ENCODE measurements around the gene TMEM86A. TPM values are rescaled to one million over a fixed set of nuclear protein-coding genes. Genes with fewer than 3 reads are reported as not detected.
A peak's percentile ranks its signal among the peaks of the same experiment; 100 is the strongest.

The TMEM86A gene
- total RNA-seq, 2 experiments from 2014 or later, result 0.25 to 0.42 TPM

DNA sequence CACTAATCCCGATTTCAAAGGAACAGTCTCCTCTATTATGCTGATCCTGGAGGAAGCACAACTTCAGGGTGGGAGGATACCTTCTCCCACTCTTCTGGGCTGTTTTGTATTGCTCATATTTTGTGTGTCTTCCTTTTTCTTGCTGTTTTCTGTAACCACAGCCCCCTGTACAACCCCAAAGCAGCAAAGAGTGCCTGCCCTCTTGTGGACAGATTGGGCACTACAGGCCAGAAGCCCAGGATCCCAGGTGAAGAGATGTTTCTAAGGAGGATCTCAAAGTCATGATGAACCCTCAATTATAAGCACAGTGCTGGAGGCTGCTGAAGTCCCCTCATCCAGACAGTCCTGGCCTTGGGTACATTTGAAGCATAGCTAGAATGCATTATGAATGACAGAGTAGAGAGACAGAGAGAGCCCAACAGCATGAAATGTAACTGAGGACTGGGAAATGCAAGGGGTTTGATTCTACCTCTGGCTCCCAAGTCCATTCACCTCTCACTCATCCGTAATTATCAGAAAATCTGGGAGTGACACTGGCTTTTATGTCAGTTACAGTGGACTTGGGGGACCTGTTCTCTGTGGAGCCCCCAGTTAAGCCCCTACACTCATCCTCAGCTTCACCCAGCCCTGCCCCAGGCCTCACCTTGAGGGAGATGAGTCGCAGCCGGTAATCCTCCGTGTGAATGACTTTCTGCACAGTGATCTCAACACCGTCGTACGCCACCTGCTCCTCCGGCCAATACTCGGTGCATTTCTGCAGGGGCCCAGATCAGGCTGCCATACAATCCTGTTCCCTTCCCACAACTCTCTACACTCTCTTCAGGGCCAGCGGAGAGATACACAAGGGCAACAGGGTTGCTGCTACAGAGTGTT is 33.6 kb downstream of the TMEM86A start:
- H3K4me1 Mint-ChIP-seq, result peaks cover 5% of the 10 kb centered on the region
- no peaks in the 10 kb centered on the region for H3K36me3 Mint-ChIP-seq (ENCODE audit: low read depth)
- no peak overlapping the region for H3K4me3 Mint-ChIP-seq
- no peaks in the 10 kb centered on the region for H3K9me3 Mint-ChIP-seq
- ChIA-PET POLR2A (no interaction called here), CTCF (interaction anchor here (0.7 to 2.9 kb wide), 8 partner anchors 7 to 192 kb away, joined by 3 to 18 read pairs (median 3); no protein-coding TSS in a partner anchor)
- no peak overlapping the region for H3K27ac Mint-ChIP-seq
- DNase-seq, result peak; percentile 71
- no peaks in the 10 kb centered on the region for H3K27me3 Mint-ChIP-seq

- Mint-ChIP-seq H3K4me1 (peaks cover 2% of the 10 kb centered on the region), H3K36me3 (ENCODE audit: low read depth) (no peaks in the 10 kb centered on the region), H3K9me3 (no peaks in the 10 kb centered on the region), H3K27me3 (no peaks in the 10 kb centered on the region), H3K4me3 (no peak overlapping the region), H3K27ac (no peak overlapping the region)
- DNase-seq, result no peak
- ChIA-PET CTCF (interaction anchor here (0.8 to 1.2 kb wide), 2 partner anchors 12 to 30 kb away, joined by 3 read pairs; no protein-coding TSS in a partner anchor), POLR2A (no interaction called here)
Measured at GRCh38 chr11:18733202-18733601, 34.6 kb downstream of the TMEM86A start.

DNA sequence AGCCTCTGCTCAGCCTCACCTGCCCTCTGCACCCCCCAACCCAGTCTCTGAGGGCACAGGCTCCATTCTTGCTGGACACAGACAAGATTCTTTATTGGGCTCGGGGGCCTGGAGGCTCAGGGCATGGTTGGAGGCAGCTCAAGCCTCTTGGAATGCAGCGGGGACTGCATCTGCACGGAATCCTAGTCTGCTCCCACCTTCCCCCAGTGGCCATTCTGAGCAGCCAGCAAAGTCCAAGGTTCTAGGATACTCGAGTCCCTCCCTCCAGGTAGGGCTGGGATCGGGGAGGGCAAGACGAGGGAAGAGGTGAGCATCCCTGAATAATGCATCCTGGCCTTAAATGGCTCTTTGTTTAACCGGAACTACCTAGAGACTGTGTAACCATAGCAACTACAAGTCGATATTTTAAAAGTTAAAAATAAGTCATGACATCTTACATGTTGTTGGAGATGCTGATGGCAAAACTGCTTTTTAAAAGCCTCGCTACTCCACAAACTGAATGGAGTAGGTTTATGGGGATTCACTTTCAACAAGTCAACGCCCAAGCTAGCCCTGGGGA is 38.1 kb downstream of the TMEM86A start:
- Mint-ChIP-seq H3K4me3 (no peak overlapping the region), H3K27me3 (no peaks in the 10 kb centered on the region), H3K27ac (no peak overlapping the region), H3K36me3 (ENCODE audit: low read depth) (no peaks in the 10 kb centered on the region), H3K4me1 (peaks cover 2% of the 10 kb centered on the region), H3K9me3 (no peaks in the 10 kb centered on the region)
- DNase-seq, result no peak
- CTCF ChIA-PET, result interaction anchor here (0.6 to 0.8 kb wide), 2 partner anchors 9 to 632 kb away, joined by 3 read pairs; no protein-coding TSS in a partner anchor
- POLR2A ChIA-PET, result no interaction called here

DNA sequence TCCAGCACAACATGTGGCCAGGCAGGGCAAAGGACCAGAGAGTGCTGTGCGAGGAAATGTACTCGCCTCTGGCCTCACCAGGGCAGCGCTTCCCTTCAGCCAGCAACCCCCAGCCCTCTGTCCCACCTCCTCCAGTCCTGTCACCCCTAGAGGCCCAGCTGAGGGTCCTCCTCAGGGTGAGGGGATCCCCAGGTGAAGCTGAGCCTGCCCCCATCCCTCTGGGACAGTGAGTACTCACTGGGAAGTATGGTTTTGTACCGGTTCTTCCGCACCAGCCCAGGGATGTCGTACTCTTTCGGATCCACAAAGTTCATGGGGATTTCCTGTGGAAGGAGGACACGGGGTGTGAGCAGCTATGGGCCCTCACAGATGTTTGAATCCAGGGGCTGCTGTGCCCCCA is 39.1 kb downstream of the TMEM86A start:
- no peaks in the 10 kb centered on the region for H3K4me1 Mint-ChIP-seq
- H3K9me3 Mint-ChIP-seq, result no peaks in the 10 kb centered on the region
- POLR2A ChIA-PET, result no interaction called here
- H3K27ac Mint-ChIP-seq, result no peak overlapping the region
- no peaks in the 10 kb centered on the region for H3K27me3 Mint-ChIP-seq
- H3K36me3 Mint-ChIP-seq (ENCODE audit: low read depth), result no peaks in the 10 kb centered on the region
- H3K4me3 Mint-ChIP-seq, result no peak overlapping the region
- no peak for DNase-seq
- CTCF ChIA-PET, result interaction anchor here (0.8 to 1.4 kb wide), 3 partner anchors 10 to 197 kb away, joined by 3 read pairs; no protein-coding TSS in a partner anchor

- Mint-ChIP-seq H3K4me1 (no peaks in the 10 kb centered on the region), H3K36me3 (ENCODE audit: low read depth) (no peaks in the 10 kb centered on the region), H3K27ac (no peak overlapping the region), H3K27me3 (no peaks in the 10 kb centered on the region), H3K4me3 (no peak overlapping the region), H3K9me3 (no peaks in the 10 kb centered on the region)
- DNase-seq, result no peak
- ChIA-PET CTCF (interaction anchor here (1.4 to 2.3 kb wide), 4 partner anchors 8 to 18 kb away, joined by 3 to 10 read pairs (median 6); no protein-coding TSS in a partner anchor), POLR2A (no interaction called here)
Measured at GRCh38 chr11:18739685-18740084, 41.1 kb downstream of the TMEM86A start.

DNA sequence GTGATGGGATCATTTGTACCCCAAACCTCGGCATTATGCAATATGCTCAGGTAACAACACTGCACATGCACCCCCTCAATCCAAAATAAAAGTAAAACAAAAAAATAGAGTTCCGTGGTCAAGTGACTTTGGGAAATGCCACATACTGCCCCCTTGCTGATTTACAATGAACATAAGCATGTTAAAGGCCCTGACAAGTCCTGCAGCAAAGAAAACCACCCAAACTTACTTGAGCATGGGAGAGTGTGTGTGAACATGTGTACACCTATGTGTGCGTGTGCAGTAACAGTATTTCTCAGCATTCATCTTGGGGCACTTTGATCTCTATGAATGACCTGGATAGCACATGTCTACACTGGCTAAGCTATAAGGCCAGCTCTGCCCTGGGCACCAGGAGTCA is 43.2 kb downstream of the TMEM86A start:
- Mint-ChIP-seq H3K27ac (no peak overlapping the region), H3K9me3 (no peaks in the 10 kb centered on the region), H3K36me3 (ENCODE audit: low read depth) (no peaks in the 10 kb centered on the region), H3K27me3 (peaks cover 2% of the 10 kb centered on the region), H3K4me3 (no peak overlapping the region), H3K4me1 (no peaks in the 10 kb centered on the region)
- POLR2A ChIA-PET, result no interaction called here
- DNase-seq, result no peak
- CTCF ChIA-PET, result interaction anchor here (1.1 to 2.3 kb wide), 3 partner anchors 9 to 12 kb away, joined by 3 to 5 read pairs (median 4); no protein-coding TSS in a partner anchor

- Mint-ChIP-seq H3K27ac (no peak overlapping the region), H3K9me3 (no peaks in the 10 kb centered on the region), H3K4me1 (no peaks in the 10 kb centered on the region), H3K4me3 (no peak overlapping the region), H3K36me3 (ENCODE audit: low read depth) (no peaks in the 10 kb centered on the region), H3K27me3 (peaks cover 2% of the 10 kb centered on the region)
- ChIA-PET POLR2A (no interaction called here), CTCF (interaction anchor here (1.9 kb wide), 1 partner anchor 21 kb away, joined by 7 read pairs; no protein-coding TSS in a partner anchor)
- no peak for DNase-seq
Measured at GRCh38 chr11:18743365-18743764, 44.8 kb downstream of the TMEM86A start.

DNA sequence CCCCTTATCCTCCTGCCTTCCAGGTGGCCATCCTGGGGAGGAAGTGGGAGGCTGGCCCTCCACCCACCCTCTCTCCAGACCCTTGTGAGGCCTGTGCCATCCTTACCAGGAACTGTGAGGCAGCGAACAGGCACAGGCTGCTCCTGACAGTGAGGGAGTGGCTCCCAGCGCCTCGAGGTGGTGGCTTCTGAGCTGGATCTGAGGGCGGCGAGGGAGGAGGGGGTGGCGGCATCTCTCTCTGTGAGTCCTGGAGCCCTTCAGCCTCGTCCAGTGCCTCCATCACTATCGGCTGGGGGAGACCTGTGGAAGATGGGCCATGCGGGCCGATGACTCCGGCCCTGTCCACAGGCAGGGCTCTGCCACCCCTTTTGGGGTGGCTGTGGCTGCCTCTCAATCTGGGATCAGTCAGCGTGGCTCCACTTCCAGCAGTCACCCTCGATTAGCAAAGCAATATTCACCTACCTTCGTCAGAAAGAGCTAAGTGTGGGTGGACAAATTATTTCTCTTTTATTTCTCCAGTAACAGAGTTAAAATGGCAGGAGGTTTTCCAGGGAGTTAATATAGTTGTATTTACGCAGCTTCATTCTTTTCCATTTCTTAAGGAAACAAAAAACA is 45.4 kb downstream of the TMEM86A start:
- Mint-ChIP-seq H3K27ac (no peak overlapping the region), H3K9me3 (no peaks in the 10 kb centered on the region), H3K36me3 (ENCODE audit: low read depth) (no peaks in the 10 kb centered on the region), H3K4me3 (no peak overlapping the region), H3K4me1 (no peaks in the 10 kb centered on the region), H3K27me3 (peaks cover 2% of the 10 kb centered on the region)
- no peak for DNase-seq
- ChIA-PET POLR2A (no interaction called here), CTCF (interaction anchor here (1.9 kb wide), 1 partner anchor 22 kb away, joined by 7 read pairs; no protein-coding TSS in a partner anchor)

DNA sequence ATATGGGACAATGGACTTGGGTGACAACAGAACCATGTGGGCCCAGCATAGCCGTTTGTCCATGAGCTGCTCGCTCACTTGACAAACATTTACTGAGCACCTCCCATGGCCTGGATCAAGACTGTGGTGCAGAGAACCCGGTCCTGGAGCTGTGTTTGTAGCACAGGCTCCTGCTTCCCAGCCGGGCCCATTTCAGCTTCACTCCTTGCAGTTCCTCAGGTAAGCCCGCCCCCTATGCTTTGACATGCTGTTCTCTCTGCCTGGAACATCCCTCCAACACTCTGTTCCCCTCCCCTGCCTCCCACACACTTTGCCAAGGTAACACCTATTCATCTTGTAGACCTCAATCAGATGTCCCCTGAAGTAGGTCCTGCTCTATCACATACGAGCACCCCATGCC is 46.7 kb downstream of the TMEM86A start:
- ChIA-PET POLR2A (no interaction called here), CTCF (interaction anchor here (1.1 kb wide), 1 partner anchor 13 kb away, joined by 3 read pairs; no protein-coding TSS in a partner anchor)
- peaks cover 2% of the 10 kb centered on the region for H3K27me3 Mint-ChIP-seq
- DNase-seq, result no peak
- H3K27ac Mint-ChIP-seq, result no peak overlapping the region
- H3K36me3 Mint-ChIP-seq (ENCODE audit: low read depth), result no peaks in the 10 kb centered on the region
- H3K4me1 Mint-ChIP-seq, result no peaks in the 10 kb centered on the region
- H3K4me3 Mint-ChIP-seq, result no peak overlapping the region
- no peaks in the 10 kb centered on the region for H3K9me3 Mint-ChIP-seq

DNA sequence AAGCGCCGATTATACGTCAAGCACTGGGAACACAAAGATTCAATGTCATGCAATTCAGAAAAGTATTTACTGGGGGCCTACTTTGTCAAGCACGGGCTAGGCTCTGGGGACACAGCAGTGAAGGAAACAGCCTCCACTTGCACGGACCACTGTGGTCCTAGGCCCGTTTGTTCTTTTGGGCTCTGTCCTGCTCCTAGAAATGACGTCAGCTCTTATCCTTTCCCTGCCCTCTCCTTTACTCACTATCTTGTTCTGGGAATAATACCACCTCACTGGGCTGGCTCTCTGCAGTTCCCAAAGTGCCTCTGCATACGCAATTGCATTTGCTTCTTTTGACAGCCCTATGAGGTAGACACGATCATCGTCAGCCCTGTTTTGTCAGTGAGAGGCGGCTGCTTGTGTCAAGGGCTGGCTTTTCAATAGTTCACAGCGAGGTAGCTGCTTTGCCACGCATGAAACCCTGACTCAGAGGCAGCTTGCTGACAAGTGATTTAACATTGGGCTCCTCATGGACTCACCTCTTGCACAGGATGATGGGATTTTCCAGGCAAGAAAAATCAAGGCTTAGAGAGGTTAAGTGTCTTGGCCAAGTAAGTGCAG is 50.3 kb downstream of the TMEM86A start:
- DNase-seq, result no peak
- Mint-ChIP-seq H3K9me3 (no peaks in the 10 kb centered on the region), H3K27ac (no peak overlapping the region), H3K4me1 (no peaks in the 10 kb centered on the region), H3K27me3 (peaks cover 6% of the 10 kb centered on the region), H3K36me3 (ENCODE audit: low read depth) (no peaks in the 10 kb centered on the region), H3K4me3 (no peak overlapping the region)
- ChIA-PET POLR2A (no interaction called here), CTCF (no interaction called here)

DNA sequence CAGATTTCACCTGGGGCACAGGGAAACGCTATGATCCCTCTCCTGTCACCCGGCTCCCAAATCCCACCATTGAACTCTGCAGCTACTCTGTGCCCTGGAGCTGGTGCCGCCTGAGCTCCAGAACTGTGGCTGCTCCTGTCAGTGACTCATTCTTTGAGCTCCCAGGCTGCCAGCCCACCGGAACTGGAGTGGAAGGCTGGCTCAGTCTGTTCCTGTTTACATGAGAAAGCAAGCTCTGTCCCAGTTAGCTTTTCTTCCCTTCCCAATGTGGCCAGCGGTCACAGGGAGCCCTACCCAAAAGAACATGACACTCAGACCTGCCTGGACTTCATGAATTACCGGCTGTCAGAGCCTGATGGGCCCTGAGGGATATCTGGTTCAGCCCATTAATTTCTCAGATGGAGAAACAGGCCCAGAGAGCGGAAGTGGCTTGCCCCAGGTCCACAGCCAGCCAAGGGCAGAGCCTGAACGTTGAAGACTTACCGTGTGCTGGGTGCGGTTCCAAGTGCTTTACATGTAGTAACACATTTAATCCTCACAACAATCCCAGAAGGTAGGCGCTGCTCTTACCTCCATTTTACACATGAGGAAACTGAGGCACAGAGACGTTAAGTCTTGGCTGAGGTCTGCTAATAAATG is 51.2 kb downstream of the TMEM86A start:
- H3K27ac Mint-ChIP-seq, result no peak overlapping the region
- no peaks in the 10 kb centered on the region for H3K9me3 Mint-ChIP-seq
- H3K36me3 Mint-ChIP-seq (ENCODE audit: low read depth), result no peaks in the 10 kb centered on the region
- CTCF ChIA-PET, result interaction anchor here (1.3 kb wide), 1 partner anchor 13 kb away, joined by 4 read pairs; no protein-coding TSS in a partner anchor
- DNase-seq, result no peak
- peaks cover 6% of the 10 kb centered on the region for H3K27me3 Mint-ChIP-seq
- no peak overlapping the region for H3K4me3 Mint-ChIP-seq
- POLR2A ChIA-PET, result no interaction called here
- no peaks in the 10 kb centered on the region for H3K4me1 Mint-ChIP-seq

- ChIA-PET POLR2A (no interaction called here), CTCF (interaction anchor here (1.0 kb wide), 1 partner anchor 10 kb away, joined by 5 read pairs; no protein-coding TSS in a partner anchor)
- DNase-seq, result no peak
- Mint-ChIP-seq H3K27me3 (peaks cover 6% of the 10 kb centered on the region), H3K27ac (no peak overlapping the region), H3K4me3 (no peak overlapping the region), H3K36me3 (ENCODE audit: low read depth) (no peaks in the 10 kb centered on the region), H3K4me1 (no peaks in the 10 kb centered on the region), H3K9me3 (no peaks in the 10 kb centered on the region)
Measured at GRCh38 chr11:18750944-18751343, 52.4 kb downstream of the TMEM86A start.
